ENCODE data around the gene C22orf23.

- TF ChIP-seq CTCF (conservative IDR thresholded peaks at IDR 0.05), result no peak
- TF ChIP-seq EZH2 (IDR thresholded peaks at IDR 0.05; ENCODE audit: low read depth), result no peak
Observed at GRCh38 chr22:37954686-37955085, 1.3 kb upstream of the C22orf23 start.
